ENCODE measurements around the gene BRMS1L. TPM values are rescaled to one million over a fixed set of nuclear protein-coding genes. Genes with fewer than 3 reads are reported as not detected.
"Not testable (repeated sequence)": the region's sequence is repeated elsewhere in the genome, so short reads cannot be mapped to it uniquely, and the experiment has no call there.

The BRMS1L gene
- polyA plus RNA-seq, 2 of the 4 experiments (the other 2 are of a cell fraction), result 17.0 to 18.1 TPM

GRCh38 chr14:35822501-35822900 lies 3.6 kb upstream of the BRMS1L start:
- WGBS (ENCODE audit: missing lambda C conversion rate), result 63% methylated on average over 3 of the region's 3 CpGs
- Histone ChIP-seq H3K9me3 (no peaks in the 10 kb centered on the region), H3K4me2 (no peak overlapping the region), H3K27ac (no peak overlapping the region), H3K4me3 (no peak overlapping the region), H3K4me1 (peaks cover 5% of the 10 kb centered on the region; the same call in 1 of the 3 replicates)
- ChIA-PET POLR2A (no interaction called here), CTCF (interaction anchor here (0.6 to 2.0 kb wide), 10 partner anchors 9 to 271 kb away, joined by 3 to 11 read pairs (median 4); no protein-coding TSS in a partner anchor)
- ATAC-seq, result no peak
- DNase-seq (ENCODE audit: low read depth in 1 of 2, low spot score in 1 of 2), result no peak
- TF ChIP-seq JUNB (IDR thresholded peaks at IDR 0.05) (no peak), HOXB13 (CRISPR knock-in tag; IDR thresholded peaks at IDR 0.05; ENCODE audit: low read depth) (no peak), TFCP2L1 (CRISPR knock-in tag; IDR thresholded peaks at IDR 0.05) (no peak), ELK1 (IDR thresholded peaks at IDR 0.05; ENCODE audit: low read depth, low read length) (no peak), CBX2 (IDR thresholded peaks at IDR 0.05; ENCODE audit: borderline replicate concordance, low read depth) (no peak)
- TF ChIP-seq, protein P1, sequence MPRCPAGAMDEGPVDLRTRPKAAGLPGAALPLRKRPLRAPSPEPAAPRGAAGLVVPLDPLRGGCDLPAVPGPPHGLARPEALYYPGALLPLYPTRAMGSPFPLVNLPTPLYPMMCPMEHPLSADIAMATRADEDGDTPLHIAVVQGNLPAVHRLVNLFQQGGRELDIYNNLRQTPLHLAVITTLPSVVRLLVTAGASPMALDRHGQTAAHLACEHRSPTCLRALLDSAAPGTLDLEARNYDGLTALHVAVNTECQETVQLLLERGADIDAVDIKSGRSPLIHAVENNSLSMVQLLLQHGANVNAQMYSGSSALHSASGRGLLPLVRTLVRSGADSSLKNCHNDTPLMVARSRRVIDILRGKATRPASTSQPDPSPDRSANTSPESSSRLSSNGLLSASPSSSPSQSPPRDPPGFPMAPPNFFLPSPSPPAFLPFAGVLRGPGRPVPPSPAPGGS (IDR thresholded peaks at IDR 0.05), result no peak
- FAIRE-seq, result no peak

GRCh38 chr14:35824446-35825165 lies 1.5 kb upstream of the BRMS1L start:
- FAIRE-seq; H3K4me3 ChIP-seq; H3K4me1 ChIP-seq; CTCF ChIA-PET; H3K9me3 ChIP-seq; DNase-seq (ENCODE audit: low read depth in 1 of 2, low spot score in 1 of 2); ATAC-seq: not testable (repeated sequence)
- WGBS (ENCODE audit: missing lambda C conversion rate), result no CpG with 5 or more reads among the region's 55 CpGs
- POLR2A ChIA-PET, result interaction anchor here (2.2 kb wide), 1 partner anchor 15 kb away, joined by 20 read pairs; the partner anchor contains the start of gene RALGAPA1
- peak overlapping the region in 1 of 2 experiments; percentile 78; a peak in 2 of 6 replicates for H3K27ac ChIP-seq
- peak overlapping the region; percentile 78 for H3K4me2 ChIP-seq

- H3K4me2 ChIP-seq, result peak overlapping the region; percentile 78
- H3K4me3 ChIP-seq, result peak overlapping the region; percentile 68
- no peak for TF ChIP-seq CHD2 (IDR thresholded peaks at IDR 0.05; ENCODE audit: low read length, partially characterized antibody)
- peak overlapping the region; percentile 12 to 78; a peak in 5 of 6 replicates for H3K27ac ChIP-seq
- ChIA-PET CTCF (interaction anchor here (0.8 to 1.1 kb wide), 6 partner anchors 8 to 699 kb away, joined by 3 to 6 read pairs (median 4); no protein-coding TSS in a partner anchor), POLR2A (interaction anchor here (0.5 to 2.2 kb wide), 19 partner anchors 8 to 1372 kb away, joined by 3 to 21 read pairs (median 5); partner anchors contain the start of genes MBIP, MIPOL1 and RALGAPA1)
- WGBS (ENCODE audit: missing lambda C conversion rate), result under 1% methylated on average over 6 of the region's 6 CpGs
- ATAC-seq (no peak), FAIRE-seq (peak; percentile 7), DNase-seq (ENCODE audit: low read depth in 1 of 2, low spot score in 1 of 2) (no peak)
- H3K9me3 ChIP-seq, result no peaks in the 10 kb centered on the region
- peaks cover 4% of the 10 kb centered on the region; the same call in 1 of the 3 replicates for H3K4me1 ChIP-seq
Measured at GRCh38 chr14:35825968-35826217, 245 bp upstream of the BRMS1L start.

DNA sequence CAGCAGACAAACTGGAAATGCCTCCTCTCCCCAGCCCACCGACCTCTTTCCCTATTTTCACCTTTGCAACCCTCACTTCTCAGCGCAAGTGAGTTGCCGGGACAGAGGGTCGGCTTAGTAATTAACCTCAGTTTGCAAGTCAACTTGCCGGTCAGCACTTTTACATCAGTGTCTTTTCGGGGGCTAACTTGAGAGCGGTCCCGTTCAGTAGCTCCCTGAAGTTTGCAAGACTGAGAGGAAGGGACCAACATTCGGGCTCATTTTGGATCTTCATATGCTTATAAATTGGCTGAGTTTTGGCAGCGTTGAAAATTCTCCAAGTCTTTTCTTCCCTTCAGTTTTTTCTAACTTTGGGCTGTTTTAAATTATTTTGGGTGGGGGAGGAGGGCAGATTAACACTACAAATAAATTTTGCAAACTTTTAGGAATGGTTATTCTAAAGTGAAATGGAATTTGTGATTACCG lies 846 bp downstream of the BRMS1L start:
- peak overlapping the region; percentile 68 for H3K4me3 ChIP-seq
- peak overlapping the region; percentile 90 to 95 for H3K27ac ChIP-seq
- CTCF ChIA-PET, result interaction anchor here (1.0 to 1.8 kb wide), 7 partner anchors 8 to 51 kb away, joined by 3 to 6 read pairs (median 4); no protein-coding TSS in a partner anchor
- 6% methylated on average over 11 of the region's 11 CpGs for WGBS (ENCODE audit: missing lambda C conversion rate)
- H3K4me2 ChIP-seq, result peak overlapping the region; percentile 84
- DNase-seq (ENCODE audit: low read depth in 1 of 2, low spot score in 1 of 2), result no peak
- FAIRE-seq, result no peak
- peak; percentile 67 for TF ChIP-seq MAFK (IDR thresholded peaks at IDR 0.05; ENCODE audit: partially characterized antibody)
- TF ChIP-seq RAD21 (conservative IDR thresholded peaks at IDR 0.05 in 1 of 2, IDR thresholded peaks at IDR 0.05 in 1 of 2), result no peak
- H3K4me1 ChIP-seq, result peaks cover 4% of the 10 kb centered on the region; the same call in 1 of the 3 replicates
- ATAC-seq, result no peak
- POLR2A ChIA-PET, result interaction anchor here (1.0 to 2.2 kb wide), 13 partner anchors 8 to 1371 kb away, joined by 3 to 21 read pairs (median 6); partner anchors contain the start of genes MBIP, MIPOL1 and RALGAPA1
- no peaks in the 10 kb centered on the region for H3K9me3 ChIP-seq

All from A549 (cell line).